SK-N-MC (cell line): Measurements from ENCODE around the gene OR1L8.

Source experiments
- EZH2 ChIP-seq: fragments of 200-600 bp; sonication (generic); IDR thresholded peaks from one replicate; pipeline ENCODE4 v1.6.1; 2017; ENCODE audit warnings: antibody characterized with exemption
- POLR2AphosphoS5 ChIP-seq: IDR thresholded peaks from 2 replicates; pipeline ENCODE4 v1.6.1; 2012; ENCODE audit warnings: mild to moderate bottlenecking, low read depth, low read length, borderline replicate concordance

DNA sequence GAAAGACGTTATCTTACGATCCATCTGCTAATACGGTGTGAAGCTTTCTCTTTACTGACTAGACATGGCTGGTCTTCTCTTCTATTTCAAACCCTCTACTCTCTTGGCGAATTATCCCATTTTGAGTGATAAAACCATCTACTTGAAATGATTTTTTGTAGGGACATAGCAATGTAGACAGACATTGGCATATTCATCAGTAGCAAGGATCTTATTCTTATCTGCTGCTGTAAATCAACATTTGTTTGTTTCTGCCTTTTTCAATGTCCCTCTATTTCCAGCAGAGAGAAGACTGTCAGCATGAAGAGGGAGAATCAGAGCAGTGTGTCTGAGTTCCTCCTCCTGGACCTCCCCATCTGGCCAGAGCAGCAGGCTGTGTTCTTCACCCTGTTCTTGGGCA lies 64.3 kb downstream of the OR1L8 start, which contains the start of gene OR1J4:
- TF ChIP-seq POLR2AphosphoS5 (no peak), EZH2 (no peak)
